ENCODE measurements around the gene CENPO.

Gene CENPO

DNA sequence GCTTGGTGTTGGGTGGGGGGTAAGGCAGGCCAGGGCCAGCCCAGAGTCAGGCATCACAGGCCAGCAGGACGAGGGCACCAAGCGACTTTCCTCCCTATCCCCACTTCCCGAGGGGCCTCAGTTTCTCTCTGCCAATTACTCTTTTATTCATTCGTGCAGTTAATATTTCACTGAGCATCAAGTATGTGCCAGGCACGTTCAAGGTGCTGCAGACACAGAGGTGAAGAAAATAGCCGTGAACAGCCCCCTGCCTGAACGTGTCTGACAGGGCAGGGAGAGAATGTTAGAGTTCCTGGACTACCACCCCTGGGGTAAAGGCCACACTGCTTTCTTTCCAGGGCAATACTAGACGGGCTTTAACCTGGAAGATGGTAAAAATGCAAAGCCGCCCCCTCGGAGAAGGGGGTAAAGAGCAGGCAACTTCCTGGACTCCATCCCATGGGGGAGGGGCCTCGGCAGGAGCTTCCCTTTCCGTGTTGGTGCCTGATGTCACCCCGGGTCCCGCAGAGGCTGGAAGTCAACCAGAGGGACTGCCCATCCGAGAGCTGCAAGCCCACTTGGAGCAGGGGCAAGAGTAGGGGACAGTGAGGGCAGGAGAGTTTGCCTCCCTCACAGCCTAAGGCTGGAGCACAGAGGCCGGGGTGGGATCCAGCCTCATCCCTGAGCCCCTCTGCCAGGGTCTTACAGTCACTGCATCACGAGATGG is 47.1 kb downstream of the CENPO start:
- no peak for DNase-seq

DNA sequence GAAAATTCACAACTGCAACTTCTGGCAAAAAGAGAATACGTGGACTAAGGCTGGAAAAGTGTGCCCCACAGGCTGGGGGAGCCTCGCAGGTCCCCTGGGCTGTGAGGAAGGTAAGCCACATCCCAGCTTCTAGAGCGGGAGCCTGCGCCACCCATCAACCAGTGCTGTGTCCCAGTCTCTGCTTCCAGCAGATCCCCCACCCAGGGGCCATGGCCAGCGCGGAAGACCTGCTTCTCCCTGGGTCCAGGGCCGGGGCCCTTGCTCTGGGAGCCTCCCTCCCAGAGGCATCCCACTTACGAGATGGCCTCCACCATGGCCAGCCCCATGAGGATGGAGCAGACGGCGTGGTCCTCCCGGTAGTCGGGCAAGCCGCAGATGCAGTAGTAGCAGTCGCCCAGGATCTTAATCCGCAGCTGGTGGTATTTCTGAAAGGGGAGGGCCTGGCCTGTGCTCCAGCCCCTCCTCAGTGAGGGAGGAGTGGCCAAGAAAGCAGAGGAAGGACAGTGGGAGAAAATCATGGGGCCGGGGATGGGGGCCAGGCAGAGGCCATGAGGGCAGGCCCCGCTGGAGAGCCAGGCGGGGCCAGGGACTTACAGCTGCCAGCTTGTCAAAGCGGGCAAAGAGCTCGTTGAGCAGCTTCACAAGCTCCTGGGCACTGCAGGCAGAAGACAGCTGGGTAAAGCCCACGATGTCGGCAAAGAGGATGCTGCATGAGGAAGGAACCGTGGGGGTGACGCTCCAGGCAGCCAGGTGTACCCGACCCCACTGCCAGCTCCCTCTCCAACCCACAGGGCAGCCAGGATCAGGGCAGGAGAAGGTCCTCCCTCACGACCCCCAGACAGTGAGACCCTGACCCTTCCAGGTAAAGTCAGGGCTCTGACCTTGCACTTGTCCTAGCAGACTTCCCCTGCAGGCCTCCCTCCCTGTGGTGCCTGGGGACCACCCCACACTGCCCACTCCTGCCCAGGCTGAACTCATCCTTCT is 48.0 kb downstream of the CENPO start:
- no peak for DNase-seq

DNA sequence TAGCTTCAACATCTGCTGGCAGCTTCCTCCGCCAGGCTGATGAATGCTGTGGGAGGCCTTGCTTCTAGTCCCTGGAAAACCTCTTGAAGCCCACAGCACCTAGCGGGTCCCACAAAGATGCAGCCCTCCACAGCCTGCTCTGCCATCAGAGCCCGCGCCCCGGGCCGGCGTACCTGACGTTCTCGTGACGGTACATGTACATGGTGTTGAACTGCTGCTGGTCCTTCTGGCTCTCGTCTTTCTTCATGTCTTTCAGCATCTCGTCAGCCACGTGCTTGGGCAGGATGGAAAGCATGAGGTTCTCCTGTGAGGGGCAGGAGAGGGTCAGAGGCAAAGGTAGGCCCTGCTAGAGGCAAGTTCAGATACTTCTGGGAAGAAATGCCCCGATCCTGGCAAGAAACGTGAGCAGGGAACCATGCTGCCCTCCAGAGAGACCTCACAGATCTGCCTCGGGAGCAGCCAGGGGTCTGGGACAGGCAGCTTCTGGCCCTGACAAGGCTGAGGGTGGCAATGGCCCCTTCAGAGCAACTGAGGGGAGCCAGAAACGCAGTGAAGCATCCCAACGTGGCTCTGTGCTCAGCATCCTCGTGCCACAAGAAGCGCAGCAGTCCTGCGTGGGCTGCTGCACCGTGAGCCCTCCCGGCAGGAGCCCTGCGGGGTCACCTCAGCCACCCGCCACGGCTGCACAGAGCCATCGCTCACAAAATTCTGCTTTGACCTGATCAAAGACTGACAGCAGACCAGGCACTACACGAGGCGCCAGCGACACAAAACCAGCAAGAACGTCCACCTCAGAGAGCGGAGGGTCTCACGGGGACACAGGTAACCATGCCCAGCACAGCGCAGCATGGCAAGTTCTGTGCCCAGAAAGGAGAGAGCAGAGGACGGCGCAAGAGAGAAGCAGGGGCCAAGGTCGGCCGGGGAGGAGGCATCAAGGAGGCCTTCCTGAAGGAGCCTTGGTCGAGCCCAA is 49.1 kb downstream of the CENPO start:
- no peak for DNase-seq

- DNase-seq, result no peak
These were observed 50.2 kb downstream of the CENPO start for GRCh38 chr2:24843330-24843860.

GRCh38 chr2:24844023-24844685 is 50.9 kb downstream of the CENPO start:
- DNase-seq, result no peak

GRCh38 chr2:24845691-24846090 is 52.5 kb downstream of the CENPO start:
- DNase-seq, result no peak

GRCh38 chr2:24850944-24851343 is 57.7 kb downstream of the CENPO start:
- DNase-seq, result no peak

DNA sequence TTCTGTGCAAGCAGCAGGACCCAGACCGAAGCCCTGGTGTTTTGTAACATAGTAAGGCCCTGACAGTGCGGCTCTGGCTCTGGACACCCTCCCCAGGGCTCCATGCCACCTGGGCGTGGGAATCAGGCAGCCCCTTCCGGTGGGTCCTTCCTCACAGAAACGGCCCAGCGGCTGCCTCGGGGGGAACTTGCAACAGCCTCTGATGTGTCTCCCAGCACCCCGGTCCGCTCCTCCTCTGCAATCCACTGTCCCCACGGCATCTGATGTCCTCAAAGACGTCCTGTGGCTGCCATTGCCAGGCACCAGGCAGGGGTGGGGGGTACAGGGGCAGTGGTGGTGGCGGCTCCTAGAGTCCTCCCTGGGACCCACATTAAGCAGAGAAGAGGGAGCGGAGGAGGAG is 58.8 kb downstream of the CENPO start:
- DNase-seq, result no peak

- no peak for DNase-seq
These were observed 59.3 kb downstream of the CENPO start for GRCh38 chr2:24852431-24853020.

- no peak for DNase-seq
These were observed 59.8 kb downstream of the CENPO start for GRCh38 chr2:24853046-24853445.

GRCh38 chr2:24853996-24854395 is 60.8 kb downstream of the CENPO start:
- no peak for DNase-seq

DNA sequence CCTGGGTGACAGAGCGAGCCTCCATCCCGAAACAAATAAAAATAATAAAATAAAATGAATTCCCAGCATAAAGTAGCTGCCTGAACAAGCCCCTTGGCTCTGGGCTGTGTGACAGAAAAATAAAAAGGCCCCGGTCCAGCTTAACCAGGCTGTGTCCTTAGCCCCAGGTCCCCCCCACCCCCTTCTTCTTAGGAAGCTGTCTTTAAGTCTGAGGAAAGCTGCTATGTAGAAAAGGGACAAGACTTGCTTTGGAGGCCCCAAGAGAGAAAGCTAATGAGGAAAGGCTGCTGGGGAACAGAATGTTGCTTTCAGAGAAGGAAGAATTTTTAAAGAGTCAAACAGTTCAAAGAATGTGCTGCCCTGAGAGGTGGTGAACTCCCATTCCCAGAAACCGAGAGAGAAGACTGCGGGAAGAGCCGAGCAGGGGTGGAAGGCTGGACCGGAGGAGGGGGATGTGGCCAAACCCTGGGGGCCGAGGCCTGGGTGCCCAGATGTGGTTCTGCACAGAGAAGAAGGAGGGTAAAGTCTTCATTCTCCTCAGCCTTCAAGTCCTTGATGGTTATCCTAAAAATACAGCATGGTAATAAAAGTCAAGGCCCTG is 61.9 kb downstream of the CENPO start:
- no peak for DNase-seq

- DNase-seq, result no peak
These were observed 62.5 kb downstream of the CENPO start for GRCh38 chr2:24855726-24856125.

DNA sequence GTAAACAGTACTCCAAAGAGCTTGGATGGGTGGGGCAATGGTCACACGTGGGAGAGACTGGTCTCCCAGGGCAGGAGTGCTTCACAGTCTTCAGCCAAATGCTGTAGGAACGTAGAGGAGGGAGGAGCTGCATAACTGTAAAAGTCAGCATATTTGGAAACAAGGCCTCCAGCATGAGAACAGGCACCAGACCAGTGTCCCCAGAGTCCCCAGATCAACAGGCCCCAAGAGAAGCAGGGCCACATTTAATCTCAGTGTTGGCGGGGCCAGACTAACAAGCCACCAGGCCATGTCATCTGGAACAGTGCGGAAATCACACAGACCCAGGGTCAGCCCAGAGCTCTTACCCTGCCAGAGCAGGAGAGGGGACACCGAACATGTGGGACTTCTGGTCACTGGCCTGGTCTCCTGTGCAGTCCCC is 63.6 kb downstream of the CENPO start:
- DNase-seq, result no peak

GRCh38 chr2:24857746-24858145 is 64.5 kb downstream of the CENPO start:
- DNase-seq, result no peak

DNA sequence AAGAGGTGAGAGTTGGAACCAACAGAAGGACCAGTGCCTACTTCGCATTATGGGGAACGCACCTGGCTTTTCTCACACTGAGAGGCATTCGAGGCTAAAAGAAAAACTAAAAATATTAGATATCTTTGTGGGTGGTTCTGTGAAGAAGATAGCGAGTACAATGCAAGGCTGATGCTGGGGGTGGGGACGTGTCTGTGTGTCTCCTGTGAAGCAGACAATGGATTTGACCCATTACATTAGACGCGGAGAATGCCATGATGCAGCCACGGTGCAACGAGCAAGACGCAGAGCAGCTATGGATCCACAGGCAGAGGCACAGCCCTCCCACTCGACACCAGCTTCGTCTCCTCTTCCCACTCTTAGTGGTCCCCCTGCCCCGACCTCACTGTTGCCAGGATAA is 65.8 kb downstream of the CENPO start:
- no peak for DNase-seq

DNA sequence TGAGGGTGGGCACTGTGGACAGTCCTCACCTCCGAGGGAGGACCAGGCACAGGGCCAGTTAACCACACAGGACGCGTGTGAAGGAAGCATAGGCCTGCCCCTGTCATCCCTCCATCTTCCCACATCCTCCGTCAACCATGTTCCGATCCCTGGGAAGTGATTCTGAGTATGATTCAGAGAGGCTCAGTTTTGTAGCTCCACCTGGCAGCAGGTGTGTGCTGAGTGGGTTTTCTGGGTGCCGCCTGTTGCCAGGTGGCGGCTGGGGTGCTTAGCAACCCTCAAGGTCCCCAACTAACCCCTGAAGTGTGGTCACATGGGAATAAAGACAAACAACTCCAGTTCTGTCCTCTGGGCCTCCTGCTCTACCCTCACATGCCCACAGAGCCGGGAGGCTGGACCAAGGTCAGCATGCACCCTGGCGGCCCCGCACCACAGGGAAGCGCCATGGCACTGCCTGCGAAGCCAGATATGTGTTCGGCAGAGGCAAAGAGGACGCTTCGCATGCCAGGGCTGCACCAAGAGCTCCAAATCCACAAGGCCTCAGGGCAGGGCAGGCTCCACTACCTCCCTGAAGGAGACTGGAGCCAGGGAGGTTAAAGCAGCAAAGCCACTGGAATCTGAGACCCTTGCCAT is 66.9 kb downstream of the CENPO start:
- no peak for DNase-seq

DNA sequence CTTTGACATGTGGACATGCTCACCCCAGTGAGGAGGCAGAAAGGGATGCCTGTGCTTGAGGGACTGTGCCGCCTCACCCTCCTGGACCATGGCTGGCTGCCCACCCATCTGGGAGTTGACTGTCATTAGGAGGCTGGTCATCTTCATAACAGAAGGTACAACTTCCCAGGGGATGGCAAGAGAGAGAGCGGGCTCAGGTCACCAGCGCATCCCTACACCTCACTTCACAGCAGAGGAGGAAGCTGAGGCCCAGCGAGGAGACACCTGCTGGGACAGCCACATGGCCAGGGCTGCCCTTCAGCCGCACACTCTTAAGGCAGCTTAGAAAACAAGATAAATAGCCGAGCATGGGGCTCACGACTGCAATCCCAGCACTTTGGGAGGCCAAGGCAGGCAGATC is 67.4 kb downstream of the CENPO start:
- DNase-seq, result no peak

- no peak for DNase-seq
These were observed 68.3 kb downstream of the CENPO start for GRCh38 chr2:24861500-24861899.

GRCh38 chr2:24863641-24864040 is 70.4 kb downstream of the CENPO start:
- DNase-seq, result no peak

GRCh38 chr2:24866946-24867345 is 73.7 kb downstream of the CENPO start:
- DNase-seq, result no peak

All from KG1 (cell line).